PFSK-1 (cell line): ENCODE results near the gene LPAR1.

Experiments
- FOXP2 ChIP-seq: optimal IDR thresholded peaks from 2 replicates; pipeline ENCODE3; 2011; ENCODE audit warnings: borderline replicate concordance, control low read depth, inconsistent platforms; ENCODE audit not compliant: insufficient read depth; ENCODE audit errors: extremely low read length, extremely low read depth
- POLR2AphosphoS5 ChIP-seq: IDR thresholded peaks from 2 replicates; pipeline ENCODE4 v1.6.1; 2012; ENCODE audit warnings: low read depth, mild to moderate bottlenecking, control low read depth, low read length, moderate library complexity
- REST ChIP-seq, 2 experiments: IDR thresholded peaks; 2 replicates each; pipeline versions ENCODE4 v1.6.1 to v1.8.0; 2011 to 2012; ENCODE audit warnings: low read depth in 2 of 2, low read length in 2 of 2, control low read depth in 1 of 2, inconsistent platforms in 1 of 2, mild to moderate bottlenecking in 1 of 2, moderate library complexity in 1 of 2; ENCODE audit not compliant: insufficient read depth in 1 of 2
- SIN3A ChIP-seq: IDR thresholded peaks from 2 replicates; pipeline ENCODE4 v1.6.1; 2012; ENCODE audit warnings: mild to moderate bottlenecking, low read length, moderate library complexity, borderline replicate concordance; ENCODE audit not compliant: insufficient read depth
- TAF1 ChIP-seq: IDR thresholded peaks from 2 replicates; pipeline ENCODE4 v1.6.1; 2012; ENCODE audit warnings: low read length, control low read depth, borderline replicate concordance; ENCODE audit not compliant: insufficient read depth

GRCh38 chr9:110990481-110990880, 47.8 kb downstream of the LPAR1 start:
- TF ChIP-seq REST (IDR thresholded peaks at IDR 0.05; ENCODE audit: insufficient read depth in 1 of 2, low read depth in 2 of 2, low read length in 2 of 2), result no peak
- TF ChIP-seq SIN3A, result no peak
- TF ChIP-seq POLR2AphosphoS5, result no peak
- no peak for TF ChIP-seq TAF1
- no peak for TF ChIP-seq FOXP2
